ENCODE measurements around the gene CTAGE15.
"Not testable (repeated sequence)": the region's sequence is repeated elsewhere in the genome, so short reads cannot be mapped to it uniquely, and the experiment has no call there.

CTAGE15 gene

GRCh38 chr7:143571501-143571900 lies at the start of gene CTAGE15:
Gene CTAGE15, plus strand, starts transcription at chr7:143571801. Its CDS starts 17 bp downstream, at chr7:143571818.
- not testable (repeated sequence) for DNase-seq (ENCODE audit: low spot score)

GRCh38 chr7:143522309-143522916 lies 49.2 kb upstream of the CTAGE15 start:
- DNase-seq (ENCODE audit: low spot score): not testable (repeated sequence)

DNA sequence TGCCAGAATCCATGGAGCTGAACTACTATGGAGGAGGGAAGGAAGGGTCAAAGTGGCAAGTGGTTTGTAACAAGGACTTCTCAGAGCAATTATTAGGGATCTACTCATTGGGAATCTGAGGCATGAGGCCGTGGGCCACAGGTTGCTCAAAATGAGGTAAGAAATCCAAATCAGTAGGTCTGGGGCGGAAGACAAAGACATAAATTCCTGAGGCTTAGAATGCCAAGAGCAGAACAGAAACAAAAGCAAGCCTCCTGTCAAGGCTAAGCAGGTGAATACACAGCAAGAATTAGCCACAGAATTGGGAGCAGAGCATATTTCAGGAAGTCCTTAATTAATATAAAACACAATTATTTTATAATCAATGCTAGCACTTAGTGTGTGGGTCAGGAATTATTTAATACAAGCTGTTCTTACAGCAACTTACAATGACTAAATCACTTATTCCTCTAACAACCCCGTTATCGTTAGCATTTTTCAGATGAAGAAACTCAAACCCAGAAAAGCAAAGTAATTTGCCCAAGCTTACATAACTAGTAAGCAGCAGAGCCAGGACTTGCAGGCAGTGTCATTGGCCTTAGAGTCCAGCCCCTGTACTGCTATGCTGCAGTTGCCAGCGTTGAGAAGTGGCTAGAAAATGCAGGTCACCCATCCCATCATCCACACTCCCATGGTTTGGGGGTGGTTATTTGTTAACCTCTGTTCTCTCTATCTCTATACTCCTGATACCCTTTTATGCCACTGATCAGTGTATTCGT lies 40.3 kb upstream of the CTAGE15 start:
- not testable (repeated sequence) for DNase-seq (ENCODE audit: low spot score)

DNA sequence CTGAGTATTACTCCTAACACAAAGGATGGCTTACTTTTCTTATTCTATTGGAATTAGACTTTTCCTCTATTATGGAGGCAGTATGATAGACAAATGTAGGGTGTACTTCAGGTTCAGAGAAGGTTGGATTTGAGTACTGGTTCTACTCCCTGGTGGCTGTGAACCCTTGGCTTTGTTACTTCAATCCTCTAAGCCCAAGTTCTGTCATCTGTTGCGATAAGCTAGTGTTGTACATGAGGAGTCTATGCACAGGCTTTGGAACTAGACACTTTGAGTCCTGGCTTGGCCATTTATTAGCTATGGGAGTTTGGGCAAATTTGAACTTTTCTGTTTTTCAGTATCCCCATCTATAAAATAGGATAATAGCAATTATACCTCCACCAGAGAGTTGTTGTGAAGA lies 39.7 kb upstream of the CTAGE15 start:
- not testable (repeated sequence) for DNase-seq (ENCODE audit: low spot score)

DNA sequence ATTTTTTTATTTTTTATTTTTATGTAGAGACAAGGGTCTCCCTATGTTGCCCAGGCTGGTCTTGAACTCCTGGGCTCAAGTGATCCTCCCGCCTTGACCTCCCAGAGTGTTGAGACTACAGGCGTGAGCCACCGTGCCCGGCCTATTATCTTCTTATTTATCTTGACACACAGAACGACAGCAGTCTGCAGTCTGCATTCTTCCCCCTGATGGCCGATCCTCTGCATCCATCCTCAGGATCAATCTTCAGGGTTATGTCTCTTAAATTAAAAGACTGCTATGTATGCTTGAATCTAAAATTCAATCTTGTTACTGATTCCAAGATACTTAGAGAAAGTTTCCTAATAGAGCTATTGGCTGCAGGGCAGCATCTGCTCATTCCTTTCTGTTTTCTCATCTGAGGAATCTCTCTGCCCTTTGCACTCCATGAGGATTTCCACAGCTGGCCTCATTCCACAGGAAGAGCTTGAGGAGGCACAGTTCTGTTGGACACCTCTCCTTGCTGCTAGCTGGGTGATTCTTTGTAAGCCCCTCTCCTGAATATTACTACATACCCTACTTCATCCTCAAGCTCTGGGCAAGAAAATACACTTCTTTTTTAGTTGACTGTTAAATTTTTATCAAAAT lies 38.3 kb upstream of the CTAGE15 start:
- DNase-seq (ENCODE audit: low spot score): not testable (repeated sequence)

GRCh38 chr7:143536443-143536842 lies 35.2 kb upstream of the CTAGE15 start:
- not testable (repeated sequence) for DNase-seq (ENCODE audit: low spot score)

DNA sequence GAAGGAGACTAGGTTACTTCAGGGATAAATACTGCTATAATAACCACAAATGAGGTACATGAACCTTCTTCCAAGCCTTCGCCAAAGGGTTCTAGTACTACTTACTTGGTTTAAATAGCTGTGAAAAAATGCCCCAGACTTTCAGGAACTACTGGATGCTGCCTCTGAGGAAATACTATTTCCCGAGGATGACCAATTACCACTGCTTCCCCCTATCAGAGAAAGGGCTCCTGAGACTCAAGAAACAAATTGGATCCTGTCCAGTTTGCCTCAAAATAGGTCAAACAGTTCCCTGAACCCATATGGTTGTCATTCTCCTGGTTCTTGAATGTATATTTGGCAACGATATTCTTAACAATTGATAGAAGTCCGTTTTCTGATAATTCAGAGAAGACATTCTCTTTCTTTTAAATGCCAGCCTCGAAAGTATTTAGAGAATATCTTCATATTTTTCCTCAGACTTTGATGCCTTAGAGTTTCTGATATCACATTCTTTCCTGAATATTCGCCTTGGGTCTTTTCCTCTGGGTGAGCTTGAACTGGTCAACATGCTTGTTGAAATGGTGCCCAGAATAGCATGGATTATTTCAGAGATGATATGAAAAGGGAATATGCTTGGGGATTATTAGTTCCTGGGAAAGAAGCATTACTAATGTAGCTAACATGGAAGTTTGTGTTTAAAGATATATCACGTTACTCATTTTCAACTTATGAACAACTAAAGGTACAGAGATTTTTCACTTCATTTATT lies 28.1 kb upstream of the CTAGE15 start:
- DNase-seq (ENCODE audit: low spot score): not testable (repeated sequence)

DNA sequence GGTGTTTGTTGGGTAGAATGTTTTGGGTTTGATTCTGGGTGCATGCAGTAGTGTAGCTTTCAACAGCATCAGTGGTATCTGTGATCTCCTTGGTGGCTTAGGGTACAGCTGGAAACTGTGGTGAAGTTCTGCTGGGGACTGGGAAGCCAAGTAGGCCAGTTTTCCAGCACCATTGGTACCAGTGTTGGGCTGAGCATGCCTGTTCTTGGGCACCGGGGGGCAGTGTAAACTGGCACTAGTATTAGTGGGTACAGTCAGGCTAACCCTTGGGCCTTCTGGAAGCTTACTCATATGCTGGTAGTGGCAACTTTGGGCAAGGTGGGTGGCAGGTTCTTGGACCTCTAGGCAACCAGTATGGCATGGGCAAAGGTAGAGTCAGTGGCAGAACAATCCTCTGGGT lies 15.6 kb upstream of the CTAGE15 start:
- not testable (repeated sequence) for DNase-seq (ENCODE audit: low spot score)

DNA sequence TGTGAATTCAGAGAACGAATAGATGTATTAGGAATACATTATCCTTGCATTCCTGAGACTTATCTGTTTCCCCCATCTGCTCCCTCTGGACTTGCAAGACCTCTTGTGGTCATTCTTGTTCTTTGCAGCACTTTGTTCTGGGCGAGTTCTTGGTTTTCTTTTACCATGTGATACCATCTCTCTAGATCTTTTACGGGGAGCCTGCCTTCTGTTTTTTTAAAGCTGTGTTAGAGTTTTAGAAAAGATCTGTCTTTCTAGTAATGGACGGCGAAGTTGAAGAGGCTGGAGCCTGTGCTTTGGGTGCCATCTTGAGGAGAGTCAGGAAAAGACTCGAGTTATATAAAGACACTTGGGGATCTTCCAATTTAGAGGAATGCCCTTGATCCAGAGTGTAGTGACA lies 8.3 kb upstream of the CTAGE15 start:
- not testable (repeated sequence) for DNase-seq (ENCODE audit: low spot score)

DNA sequence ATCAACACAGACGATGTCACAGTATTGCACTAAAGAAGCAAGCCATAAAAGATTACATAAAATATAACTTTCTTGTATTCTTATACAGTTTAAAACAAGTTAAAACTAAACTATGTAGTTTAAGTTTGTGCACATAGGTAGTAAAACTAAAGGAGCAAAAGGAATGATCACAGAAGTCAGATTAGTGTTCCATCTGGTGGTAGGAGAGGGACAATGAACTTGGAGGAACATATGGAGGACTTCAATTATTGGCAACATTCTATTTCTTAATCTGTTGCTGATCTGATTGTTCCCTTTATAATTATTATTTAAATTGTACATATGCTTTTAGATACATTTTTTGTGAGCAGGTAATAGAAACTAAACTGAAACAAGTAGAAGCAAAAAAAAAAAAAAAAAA lies 5.6 kb upstream of the CTAGE15 start:
- not testable (repeated sequence) for DNase-seq (ENCODE audit: low spot score)

DNA sequence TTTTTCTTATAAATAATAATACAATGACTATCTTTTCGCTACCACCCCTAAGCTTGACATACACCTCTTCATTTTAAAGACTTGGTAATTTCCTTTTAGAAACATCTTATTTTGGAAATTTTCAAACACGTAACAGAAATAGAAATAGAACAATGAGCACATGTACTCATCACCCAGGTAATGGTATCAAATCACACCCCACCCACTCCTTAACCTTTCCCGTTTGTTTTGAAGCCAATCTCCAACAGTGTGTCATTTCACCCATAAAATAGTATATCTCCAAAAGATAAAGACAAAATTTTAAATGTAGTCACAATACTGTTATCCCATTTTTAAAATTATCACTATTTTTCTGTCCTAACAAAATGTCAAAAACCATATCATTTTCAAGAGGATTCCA lies 16.6 kb downstream of the CTAGE15 start:
- DNase-seq (ENCODE audit: low spot score): not testable (repeated sequence)

GRCh38 chr7:143589897-143590296 lies 18.3 kb downstream of the CTAGE15 start:
- not testable (repeated sequence) for DNase-seq (ENCODE audit: low spot score)

- not testable (repeated sequence) for DNase-seq (ENCODE audit: low spot score)
Measured at GRCh38 chr7:143598086-143598485, 26.5 kb downstream of the CTAGE15 start.

GRCh38 chr7:143603549-143603948 lies 31.9 kb downstream of the CTAGE15 start:
- DNase-seq (ENCODE audit: low spot score): not testable (repeated sequence)

GRCh38 chr7:143606088-143606487 lies 34.5 kb downstream of the CTAGE15 start:
- DNase-seq (ENCODE audit: low spot score): not testable (repeated sequence)

- not testable (repeated sequence) for DNase-seq (ENCODE audit: low spot score)
Measured at GRCh38 chr7:143615545-143615944, 43.9 kb downstream of the CTAGE15 start.

DNA sequence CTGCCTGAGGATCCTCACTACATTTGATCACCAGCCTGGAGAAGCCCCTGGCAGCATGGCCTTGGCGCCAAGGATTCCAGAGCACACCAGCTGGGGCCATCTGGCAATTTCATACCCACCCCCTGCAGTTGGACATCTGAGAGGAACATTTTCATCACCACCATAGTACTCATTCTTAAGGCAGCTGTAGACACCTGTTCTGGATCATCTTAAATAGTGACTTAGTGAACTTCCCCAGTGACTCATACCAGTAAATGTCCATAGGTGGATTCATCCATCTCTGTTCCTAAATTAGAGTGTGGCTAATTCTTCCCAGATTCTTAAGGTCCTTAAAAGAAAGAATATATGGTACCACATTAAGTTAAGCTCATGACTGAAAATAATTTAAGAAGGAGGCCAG lies 45.6 kb downstream of the CTAGE15 start:
- DNase-seq (ENCODE audit: low spot score): not testable (repeated sequence)

DNA sequence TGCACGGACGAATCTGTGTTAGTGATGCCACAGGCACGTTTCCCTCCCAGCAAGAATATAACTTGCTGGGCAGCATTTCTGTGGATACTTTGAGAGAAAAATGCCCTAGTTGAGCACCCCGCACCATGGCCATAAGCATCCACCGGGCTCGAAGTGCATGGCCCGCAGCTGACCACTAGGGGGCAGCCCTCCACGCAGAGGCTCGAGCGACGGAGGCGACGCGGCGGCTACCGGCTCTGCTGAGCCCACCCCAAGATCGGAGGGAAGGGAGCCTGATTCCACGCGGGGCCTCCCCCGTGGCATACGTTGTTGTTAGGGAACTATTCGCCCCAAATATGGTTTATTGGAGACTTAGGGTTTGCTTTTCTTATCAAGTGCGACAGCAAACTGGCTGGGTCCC lies 48.5 kb downstream of the CTAGE15 start:
- DNase-seq (ENCODE audit: low spot score): not testable (repeated sequence)

DNA sequence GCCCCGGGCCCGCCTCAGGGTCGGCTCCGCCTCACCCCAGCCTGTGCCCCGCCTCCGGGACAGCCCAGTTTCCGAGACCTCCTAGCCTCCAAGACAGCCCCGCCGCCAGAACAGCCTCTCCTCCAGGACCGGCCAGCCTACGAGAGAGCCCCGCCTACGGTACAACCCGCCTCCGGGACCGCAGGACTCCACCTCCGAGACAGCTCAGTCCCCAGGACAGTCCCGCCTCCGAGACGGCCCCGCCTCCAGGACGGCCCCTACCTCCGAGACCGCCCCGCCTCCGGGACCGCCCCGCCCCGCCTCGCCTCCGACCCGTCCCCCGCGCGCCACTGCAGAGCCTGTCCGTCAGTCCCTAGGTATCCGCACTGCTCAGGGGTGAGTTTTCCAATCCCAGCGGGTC lies 49.0 kb downstream of the CTAGE15 start, which contains the start of gene TCAF2:
Gene TCAF2, plus strand, starts transcription at position 329 of the 400 bp plus-strand sequence.
- not testable (repeated sequence) for DNase-seq (ENCODE audit: low spot score)

GRCh38 chr7:143621175-143621574 lies 49.6 kb downstream of the CTAGE15 start:
- DNase-seq (ENCODE audit: low spot score): not testable (repeated sequence)

- DNase-seq (ENCODE audit: low spot score): not testable (repeated sequence)
Measured at GRCh38 chr7:143622130-143622529, 50.5 kb downstream of the CTAGE15 start.
